ENCODE measurements around the gene ZSWIM5. TPM values are rescaled to one million over a fixed set of nuclear protein-coding genes. Genes with fewer than 3 reads are reported as not detected.
"Not testable (repeated sequence)": the region's sequence is repeated elsewhere in the genome, so short reads cannot be mapped to it uniquely, and the experiment has no call there.

ZSWIM5 gene
- total and polyA plus RNA-seq, 2 donors (not counting 1 experiment from before 2014, with no cell fraction given): 0.36 to 1.7 TPM

GRCh38 chr1:45246760-45247159, 40.4 kb upstream of the ZSWIM5 start:
- ChIA-PET POLR2A (no interaction called here), CTCF (no interaction called here)
- intact Hi-C loops (cut with micrococcal nuclease): no loop called here
- no peaks in the 10 kb centered on the region for H4K20me1 ChIP-seq (ENCODE audit: control insufficient read depth, insufficient read depth, low read length, poor library complexity, severe bottlenecking)
- H3K36me3 ChIP-seq (replicated peaks in 1 of 2; ENCODE audit: control extremely low read depth in 1 of 2, control insufficient read depth in 1 of 2, extremely low read depth in 1 of 2, insufficient read depth in 2 of 2, low read length in 1 of 2): no peaks in the 10 kb centered on the region
- H3K27me3 ChIP-seq (replicated peaks in 1 of 4; ENCODE audit: control extremely low read depth in 1 of 4, control insufficient read depth in 3 of 4, insufficient read depth in 4 of 4, low read length in 3 of 4): peaks cover 0 to 7% (median 1%) of the 10 kb centered on the region in 4 experiments
- H3K79me2 ChIP-seq (ENCODE audit: control insufficient read depth, insufficient read depth, low read length): no peaks in the 10 kb centered on the region
- H2AFZ ChIP-seq (ENCODE audit: insufficient read depth, low read depth, low read length, poor library complexity, severe bottlenecking): no peak overlapping the region
- peaks cover 1 to 6% (median 4%) of the 10 kb centered on the region in 3 donors for H3K9me3 ChIP-seq (ENCODE audit: control extremely low read depth in 1 of 3, control insufficient read depth in 2 of 3, insufficient read depth in 1 of 3, low read length in 2 of 3)
- WGBS (ENCODE audit: insufficient coverage): 67% methylated on average over 1 of the region's 2 CpGs
- H3K9ac ChIP-seq (ENCODE audit: low read length): no peak overlapping the region
- H3K9me3 Mint-ChIP-seq (ENCODE audit: insufficient read depth): no peaks in the 10 kb centered on the region
- peaks cover 5% of the 10 kb centered on the region for H3K27me3 Mint-ChIP-seq
- no peak overlapping the region for H3K4me3 ChIP-seq (ENCODE audit: control extremely low read depth in 1 of 5, extremely low read depth in 1 of 5, insufficient read depth in 1 of 5, low read depth in 2 of 5, low read length in 4 of 5)
- H3K27ac ChIP-seq (ENCODE audit: low read length in 2 of 2): no peak overlapping the region
- no peak for TF ChIP-seq EZH2 (IDR thresholded peaks at IDR 0.05; ENCODE audit: borderline replicate concordance, insufficient read depth, low read depth, low read length, poor library complexity, severe bottlenecking)
- no peak for TF ChIP-seq CTCF (IDR thresholded peaks at IDR 0.05)
- no peak overlapping the region for H3K27ac Mint-ChIP-seq
- no peak for ATAC-seq (ENCODE audit: low read depth)
- H3K4me3 Mint-ChIP-seq: no peak overlapping the region
- DNase-seq: no peak
- H3K4me1 Mint-ChIP-seq: no peaks in the 10 kb centered on the region
- H3K4me2 ChIP-seq (replicated peaks; ENCODE audit: low read depth, low read length, poor library complexity, severe bottlenecking): no peak overlapping the region
- no peaks in the 10 kb centered on the region for H3K4me1 ChIP-seq (ENCODE audit: control insufficient read depth in 2 of 2, insufficient read depth in 2 of 2, low read length in 2 of 2)

GRCh38 chr1:45246359-45246758, 40.0 kb upstream of the ZSWIM5 start:
- intact Hi-C loops (cut with micrococcal nuclease); H2AFZ ChIP-seq (ENCODE audit: insufficient read depth, low read depth, low read length, poor library complexity, severe bottlenecking); H3K4me2 ChIP-seq (replicated peaks; ENCODE audit: low read depth, low read length, poor library complexity, severe bottlenecking); H3K9me3 ChIP-seq (ENCODE audit: control extremely low read depth in 1 of 3, control insufficient read depth in 2 of 3, insufficient read depth in 1 of 3, low read length in 2 of 3); H3K36me3 ChIP-seq (replicated peaks in 1 of 2; ENCODE audit: control extremely low read depth in 1 of 2, control insufficient read depth in 1 of 2, extremely low read depth in 1 of 2, insufficient read depth in 2 of 2, low read length in 1 of 2); H4K20me1 ChIP-seq (ENCODE audit: control insufficient read depth, insufficient read depth, low read length, poor library complexity, severe bottlenecking); CTCF ChIA-PET; DNase-seq; H3K27me3 Mint-ChIP-seq; H3K4me1 Mint-ChIP-seq; H3K27ac Mint-ChIP-seq; H3K4me3 Mint-ChIP-seq; H3K79me2 ChIP-seq (ENCODE audit: control insufficient read depth, insufficient read depth, low read length); H3K9ac ChIP-seq (ENCODE audit: low read length); POLR2A ChIA-PET; ATAC-seq (ENCODE audit: low read depth); H3K9me3 Mint-ChIP-seq (ENCODE audit: insufficient read depth); H3K27ac ChIP-seq (ENCODE audit: low read length in 2 of 2); H3K4me1 ChIP-seq (ENCODE audit: control insufficient read depth in 2 of 2, insufficient read depth in 2 of 2, low read length in 2 of 2); H3K4me3 ChIP-seq (ENCODE audit: control extremely low read depth in 1 of 5, extremely low read depth in 1 of 5, insufficient read depth in 1 of 5, low read depth in 2 of 5, low read length in 4 of 5); H3K27me3 ChIP-seq (replicated peaks in 1 of 4; ENCODE audit: control extremely low read depth in 1 of 4, control insufficient read depth in 3 of 4, insufficient read depth in 4 of 4, low read length in 3 of 4): not testable (repeated sequence)
- WGBS (ENCODE audit: insufficient coverage): 89% methylated on average over 2 of the region's 3 CpGs
